Measurements from ENCODE around the gene MRGPRE. TPM values are rescaled to one million over a fixed set of nuclear protein-coding genes. Genes with fewer than 3 reads are reported as not detected.

MRGPRE gene
- total RNA-seq, 5 donors from 2014 or later (not counting 1 experiment from before 2014, with no cell fraction given) = not detected

GRCh38 chr11:3197878-3198528 lies 34.2 kb downstream of the MRGPRE start:
- no peaks in the 10 kb centered on the region for H3K36me3 Mint-ChIP-seq
- no peak for ATAC-seq (replicated peaks in 1 of 4)
- no peaks in the 10 kb centered on the region for H3K9me3 ChIP-seq
- H3K9me3 Mint-ChIP-seq = no peaks in the 10 kb centered on the region
- 78% methylated on average over 5 of the region's 8 CpGs for WGBS (ENCODE audit: insufficient coverage)
- H3K27ac ChIP-seq (ENCODE audit: low read length) = no peak overlapping the region
- H3K27me3 Mint-ChIP-seq = peaks cover 5 to 30% of the 10 kb centered on the region in 2 donors
- peaks cover 0 to 25% of the 10 kb centered on the region in 2 experiments for H3K4me1 ChIP-seq (ENCODE audit: control insufficient read depth in 1 of 2, extremely low read depth in 1 of 2, insufficient read depth in 2 of 2, low read length in 2 of 2)
- H3K4me3 ChIP-seq (ENCODE audit: control insufficient read depth in 1 of 2, extremely low read depth in 1 of 2, low read length in 1 of 2) = no peak overlapping the region
- H3K4me1 Mint-ChIP-seq = peaks cover 3 to 6% (median 4%) of the 10 kb centered on the region in 3 donors
- no peaks in the 10 kb centered on the region for H3K36me3 ChIP-seq (ENCODE audit: control insufficient read depth in 2 of 2, extremely low read depth in 1 of 2, insufficient read depth in 1 of 2, low read length in 1 of 2)
- H3K4me3 Mint-ChIP-seq = no peak overlapping the region
- H3K27ac Mint-ChIP-seq = no peak overlapping the region
- ChIA-PET CTCF (no interaction called here), POLR2A (no interaction called here)
- no peak for DNase-seq
- H3K27me3 ChIP-seq (replicated peaks in 1 of 2; ENCODE audit: control insufficient read depth in 2 of 2, extremely low read depth in 1 of 2, insufficient read depth in 2 of 2, low read length in 1 of 2) = peaks cover 0 to 75% of the 10 kb centered on the region in 2 experiments

GRCh38 chr11:3197044-3197695 lies 35.0 kb downstream of the MRGPRE start:
- 85% methylated on average over 9 of the region's 11 CpGs for WGBS (ENCODE audit: insufficient coverage)
- Histone ChIP-seq H3K4me1 (ENCODE audit: control insufficient read depth in 1 of 2, extremely low read depth in 1 of 2, insufficient read depth in 2 of 2, low read length in 2 of 2) (peaks cover 0 to 16% of the 10 kb centered on the region in 2 experiments), H3K27me3 (replicated peaks in 1 of 2; ENCODE audit: control insufficient read depth in 2 of 2, extremely low read depth in 1 of 2, insufficient read depth in 2 of 2, low read length in 1 of 2) (peaks cover 0 to 67% of the 10 kb centered on the region in 2 experiments), H3K9me3 (no peaks in the 10 kb centered on the region), H3K27ac (ENCODE audit: low read length) (no peak overlapping the region), H3K4me3 (ENCODE audit: control insufficient read depth in 1 of 2, extremely low read depth in 1 of 2, low read length in 1 of 2) (no peak overlapping the region), H3K36me3 (ENCODE audit: control insufficient read depth in 2 of 2, extremely low read depth in 1 of 2, insufficient read depth in 1 of 2, low read length in 1 of 2) (no peaks in the 10 kb centered on the region)
- Mint-ChIP-seq H3K4me3 (no peak overlapping the region), H3K4me1 (no peaks in the 10 kb centered on the region), H3K9me3 (no peaks in the 10 kb centered on the region), H3K27me3 (peaks cover 0 to 26% of the 10 kb centered on the region in 2 donors), H3K36me3 (no peaks in the 10 kb centered on the region), H3K27ac (no peak overlapping the region)
- ATAC-seq (replicated peaks in 1 of 4) (no peak), DNase-seq (no peak)
- CTCF ChIA-PET = no interaction called here
- POLR2A ChIA-PET = no interaction called here

- H3K9me3 ChIP-seq = no peaks in the 10 kb centered on the region
- peaks cover 0 to 59% of the 10 kb centered on the region in 2 experiments for H3K27me3 ChIP-seq (replicated peaks in 1 of 2; ENCODE audit: control insufficient read depth in 2 of 2, extremely low read depth in 1 of 2, insufficient read depth in 2 of 2, low read length in 1 of 2)
- no peak overlapping the region for H3K27ac ChIP-seq (ENCODE audit: low read length)
- no peak overlapping the region for H3K27ac Mint-ChIP-seq
- ATAC-seq (replicated peaks in 1 of 4) (no peak), DNase-seq (no peak)
- no peaks in the 10 kb centered on the region for H3K4me1 Mint-ChIP-seq
- WGBS (ENCODE audit: insufficient coverage) = 80% methylated on average over 19 of the region's 23 CpGs
- H3K9me3 Mint-ChIP-seq = no peaks in the 10 kb centered on the region
- H3K4me1 ChIP-seq (ENCODE audit: control insufficient read depth in 1 of 2, extremely low read depth in 1 of 2, insufficient read depth in 2 of 2, low read length in 2 of 2) = peaks cover 0 to 9% of the 10 kb centered on the region in 2 experiments
- ChIA-PET CTCF (no interaction called here), POLR2A (no interaction called here)
- no peaks in the 10 kb centered on the region for H3K36me3 ChIP-seq (ENCODE audit: control insufficient read depth in 2 of 2, extremely low read depth in 1 of 2, insufficient read depth in 1 of 2, low read length in 1 of 2)
- no peak overlapping the region for H3K4me3 ChIP-seq (ENCODE audit: control insufficient read depth in 1 of 2, extremely low read depth in 1 of 2, low read length in 1 of 2)
- H3K27me3 Mint-ChIP-seq = peaks cover 0 to 21% of the 10 kb centered on the region in 2 donors
- H3K36me3 Mint-ChIP-seq = no peaks in the 10 kb centered on the region
- no peak overlapping the region for H3K4me3 Mint-ChIP-seq
Measured at GRCh38 chr11:3196161-3197043, 35.8 kb downstream of the MRGPRE start.

- H3K4me3 ChIP-seq (ENCODE audit: control insufficient read depth in 1 of 2, extremely low read depth in 1 of 2, low read length in 1 of 2) = no peak overlapping the region
- Mint-ChIP-seq H3K27ac (no peak overlapping the region), H3K4me1 (no peaks in the 10 kb centered on the region), H3K9me3 (no peaks in the 10 kb centered on the region), H3K4me3 (no peak overlapping the region), H3K27me3 (peaks cover 0 to 12% of the 10 kb centered on the region in 2 donors), H3K36me3 (no peaks in the 10 kb centered on the region)
- no peaks in the 10 kb centered on the region for H3K4me1 ChIP-seq (ENCODE audit: control insufficient read depth in 1 of 2, extremely low read depth in 1 of 2, insufficient read depth in 2 of 2, low read length in 2 of 2)
- ATAC-seq (replicated peaks in 1 of 4) (no peak), DNase-seq (no peak)
- no peak overlapping the region for H3K27ac ChIP-seq (ENCODE audit: low read length)
- POLR2A ChIA-PET = no interaction called here
- CTCF ChIA-PET = no interaction called here
- H3K36me3 ChIP-seq (ENCODE audit: control insufficient read depth in 2 of 2, extremely low read depth in 1 of 2, insufficient read depth in 1 of 2, low read length in 1 of 2) = no peaks in the 10 kb centered on the region
- 80% methylated on average over 18 of the region's 22 CpGs for WGBS (ENCODE audit: insufficient coverage)
- no peaks in the 10 kb centered on the region for H3K9me3 ChIP-seq
- peaks cover 0 to 51% of the 10 kb centered on the region in 2 experiments for H3K27me3 ChIP-seq (replicated peaks in 1 of 2; ENCODE audit: control insufficient read depth in 2 of 2, extremely low read depth in 1 of 2, insufficient read depth in 2 of 2, low read length in 1 of 2)
Measured at GRCh38 chr11:3195251-3196160, 36.7 kb downstream of the MRGPRE start.

- Mint-ChIP-seq H3K27me3 (peaks cover 0 to 8% of the 10 kb centered on the region in 2 donors), H3K4me3 (no peak overlapping the region), H3K27ac (no peak overlapping the region), H3K9me3 (no peaks in the 10 kb centered on the region), H3K36me3 (no peaks in the 10 kb centered on the region), H3K4me1 (no peaks in the 10 kb centered on the region)
- Histone ChIP-seq H3K9me3 (no peaks in the 10 kb centered on the region), H3K27me3 (replicated peaks in 1 of 2; ENCODE audit: control insufficient read depth in 2 of 2, extremely low read depth in 1 of 2, insufficient read depth in 2 of 2, low read length in 1 of 2) (peaks cover 0 to 39% of the 10 kb centered on the region in 2 experiments), H3K4me3 (ENCODE audit: control insufficient read depth in 1 of 2, extremely low read depth in 1 of 2, low read length in 1 of 2) (no peak overlapping the region), H3K4me1 (ENCODE audit: control insufficient read depth in 1 of 2, extremely low read depth in 1 of 2, insufficient read depth in 2 of 2, low read length in 2 of 2) (no peaks in the 10 kb centered on the region), H3K27ac (ENCODE audit: low read length) (no peak overlapping the region), H3K36me3 (ENCODE audit: control insufficient read depth in 2 of 2, extremely low read depth in 1 of 2, insufficient read depth in 1 of 2, low read length in 1 of 2) (no peaks in the 10 kb centered on the region)
- CTCF ChIA-PET = no interaction called here
- no peak for DNase-seq
- ATAC-seq (replicated peaks in 1 of 4) = no peak
- no CpG with 5 or more reads among the region's 12 CpGs for WGBS (ENCODE audit: insufficient coverage)
- POLR2A ChIA-PET = no interaction called here
Measured at GRCh38 chr11:3194016-3194816, 38.0 kb downstream of the MRGPRE start.

All from T-cell (primary cell).